Measurements from ENCODE around the gene FYB1. TPM values are rescaled to one million over a fixed set of nuclear protein-coding genes. Genes with fewer than 3 reads are reported as not detected.

The FYB1 gene
- total RNA-seq, 1 experiment from 2014 or later = 0.46 TPM

DNA sequence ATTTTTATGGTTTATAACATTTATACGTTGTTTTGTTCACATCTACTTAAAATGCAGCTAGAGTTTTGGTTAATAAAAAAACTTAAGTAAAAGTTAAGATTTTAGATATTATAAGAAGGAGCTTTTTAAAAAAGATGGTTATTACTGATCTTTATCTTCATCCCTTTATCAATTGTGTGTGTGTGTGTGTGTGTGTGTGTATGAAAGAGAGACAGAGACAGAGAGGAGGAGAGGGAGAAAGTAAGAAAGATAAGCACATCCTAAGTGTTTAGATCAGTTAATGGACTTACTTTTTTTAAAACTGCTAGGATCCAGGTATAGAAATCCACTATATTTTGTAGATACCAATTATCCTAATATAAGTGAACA, 99.3 kb downstream of the FYB1 start:
- peaks cover 2% of the 10 kb centered on the region; the same call in 1 of the 2 replicates for H3K27me3 ChIP-seq (ENCODE audit: control insufficient read depth, insufficient read depth, low read length)
- CTCF ChIA-PET = no interaction called here
- BruUV-seq (replicated peaks) = no TSS peak
- POLR2A ChIA-PET = interaction anchor here (0.6 to 0.7 kb wide), 2 partner anchors 28 to 38 kb away, joined by 4 read pairs; no protein-coding TSS in a partner anchor
- TF ChIP-seq POLR2AphosphoS5 (IDR thresholded peaks at IDR 0.05; ENCODE audit: low read depth, low read length) = no peak
- H3K4me1 ChIP-seq (ENCODE audit: control insufficient read depth, insufficient read depth, low read length) = no peaks in the 10 kb centered on the region
- intact Hi-C loops (cut with micrococcal nuclease; ENCODE audit: unreplicated experiment) = no loop called here
- H3K4me3 ChIP-seq (ENCODE audit: low read depth in 2 of 2, low read length in 2 of 2) = no peak overlapping the region
- no peak for ATAC-seq
- H3K27ac ChIP-seq (ENCODE audit: low read length) = no peak overlapping the region
- in situ Hi-C loops (cut with HindIII; ENCODE audit: low pct_unique_long_range_greater_than_20kb, low sequenced_read_pairs) = no loop called here
- no peaks in the 10 kb centered on the region; the same call in 1 of the 2 replicates for H3K36me3 ChIP-seq (ENCODE audit: control insufficient read depth, insufficient read depth, low read length)
- H3K9me3 ChIP-seq (ENCODE audit: control insufficient read depth, insufficient read depth, low read depth, low read length) = no peaks in the 10 kb centered on the region
- DNase-seq (ENCODE audit: low read depth, low spot score) = no peak

DNA sequence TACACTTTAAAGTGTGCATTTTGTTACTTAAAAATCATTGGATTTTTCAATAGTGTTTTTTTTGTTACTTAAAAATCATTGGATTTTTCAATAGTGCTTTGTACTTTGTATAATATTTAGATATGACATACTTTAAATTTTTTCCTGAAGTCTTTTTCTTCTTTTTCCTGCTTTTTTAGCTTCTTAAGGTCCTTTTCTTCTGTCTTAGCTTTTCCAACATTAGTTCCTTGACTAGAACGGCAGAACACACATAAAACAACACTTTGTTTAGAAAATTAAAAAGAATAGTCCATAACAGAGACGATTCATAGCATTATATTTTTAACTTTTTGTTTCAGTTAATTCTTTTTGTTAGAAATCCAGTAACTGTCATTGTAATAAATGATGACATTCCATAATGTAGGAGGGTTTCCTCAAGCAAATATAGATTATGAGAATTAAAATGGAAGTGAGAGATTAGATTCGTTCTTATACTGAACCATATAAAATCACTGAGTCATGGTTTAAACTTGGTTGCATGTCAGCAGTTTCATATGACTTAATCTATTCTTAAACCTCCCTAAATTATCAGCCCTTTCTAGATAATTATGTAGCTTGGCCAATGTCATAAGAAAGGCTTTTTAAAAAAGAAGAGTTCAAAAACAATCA, 99.8 kb downstream of the FYB1 start:
- Histone ChIP-seq H3K4me1 (ENCODE audit: control insufficient read depth, insufficient read depth, low read length) (no peaks in the 10 kb centered on the region), H3K36me3 (ENCODE audit: control insufficient read depth, insufficient read depth, low read length) (no peaks in the 10 kb centered on the region; the same call in 1 of the 2 replicates), H3K27me3 (ENCODE audit: control insufficient read depth, insufficient read depth, low read length) (peaks cover 2% of the 10 kb centered on the region; the same call in 1 of the 2 replicates), H3K4me3 (ENCODE audit: low read depth in 2 of 2, low read length in 2 of 2) (no peak overlapping the region), H3K9me3 (ENCODE audit: control insufficient read depth, insufficient read depth, low read depth, low read length) (no peaks in the 10 kb centered on the region), H3K27ac (ENCODE audit: low read length) (no peak overlapping the region)
- in situ Hi-C loops (cut with HindIII; ENCODE audit: low pct_unique_long_range_greater_than_20kb, low sequenced_read_pairs) (no loop called here), intact Hi-C loops (cut with micrococcal nuclease; ENCODE audit: unreplicated experiment) (no loop called here)
- TF ChIP-seq POLR2AphosphoS5 (IDR thresholded peaks at IDR 0.05; ENCODE audit: low read depth, low read length) (no peak), TCF7L2 (IDR thresholded peaks at IDR 0.05; ENCODE audit: low read depth, low read length) (no peak), SIN3A (IDR thresholded peaks at IDR 0.05; ENCODE audit: borderline replicate concordance, insufficient read depth, low read depth, low read length) (no peak)
- TF ChIP-seq, protein P1, sequence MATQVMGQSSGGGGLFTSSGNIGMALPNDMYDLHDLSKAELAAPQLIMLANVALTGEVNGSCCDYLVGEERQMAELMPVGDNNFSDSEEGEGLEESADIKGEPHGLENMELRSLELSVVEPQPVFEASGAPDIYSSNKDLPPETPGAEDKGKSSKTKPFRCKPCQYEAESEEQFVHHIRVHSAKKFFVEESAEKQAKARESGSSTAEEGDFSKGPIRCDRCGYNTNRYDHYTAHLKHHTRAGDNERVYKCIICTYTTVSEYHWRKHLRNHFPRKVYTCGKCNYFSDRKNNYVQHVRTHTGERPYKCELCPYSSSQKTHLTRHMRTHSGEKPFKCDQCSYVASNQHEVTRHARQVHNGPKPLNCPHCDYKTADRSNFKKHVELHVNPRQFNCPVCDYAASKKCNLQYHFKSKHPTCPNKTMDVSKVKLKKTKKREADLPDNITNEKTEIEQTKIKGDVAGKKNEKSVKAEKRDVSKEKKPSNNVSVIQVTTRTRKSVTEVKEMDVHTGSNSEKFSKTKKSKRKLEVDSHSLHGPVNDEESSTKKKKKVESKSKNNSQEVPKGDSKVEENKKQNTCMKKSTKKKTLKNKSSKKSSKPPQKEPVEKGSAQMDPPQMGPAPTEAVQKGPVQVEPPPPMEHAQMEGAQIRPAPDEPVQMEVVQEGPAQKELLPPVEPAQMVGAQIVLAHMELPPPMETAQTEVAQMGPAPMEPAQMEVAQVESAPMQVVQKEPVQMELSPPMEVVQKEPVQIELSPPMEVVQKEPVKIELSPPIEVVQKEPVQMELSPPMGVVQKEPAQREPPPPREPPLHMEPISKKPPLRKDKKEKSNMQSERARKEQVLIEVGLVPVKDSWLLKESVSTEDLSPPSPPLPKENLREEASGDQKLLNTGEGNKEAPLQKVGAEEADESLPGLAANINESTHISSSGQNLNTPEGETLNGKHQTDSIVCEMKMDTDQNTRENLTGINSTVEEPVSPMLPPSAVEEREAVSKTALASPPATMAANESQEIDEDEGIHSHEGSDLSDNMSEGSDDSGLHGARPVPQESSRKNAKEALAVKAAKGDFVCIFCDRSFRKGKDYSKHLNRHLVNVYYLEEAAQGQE (IDR thresholded peaks at IDR 0.05; ENCODE audit: insufficient read depth in 1 of 2, low read depth in 2 of 2, low read length in 1 of 2) = no peak
- TF ChIP-seq, protein P2, sequence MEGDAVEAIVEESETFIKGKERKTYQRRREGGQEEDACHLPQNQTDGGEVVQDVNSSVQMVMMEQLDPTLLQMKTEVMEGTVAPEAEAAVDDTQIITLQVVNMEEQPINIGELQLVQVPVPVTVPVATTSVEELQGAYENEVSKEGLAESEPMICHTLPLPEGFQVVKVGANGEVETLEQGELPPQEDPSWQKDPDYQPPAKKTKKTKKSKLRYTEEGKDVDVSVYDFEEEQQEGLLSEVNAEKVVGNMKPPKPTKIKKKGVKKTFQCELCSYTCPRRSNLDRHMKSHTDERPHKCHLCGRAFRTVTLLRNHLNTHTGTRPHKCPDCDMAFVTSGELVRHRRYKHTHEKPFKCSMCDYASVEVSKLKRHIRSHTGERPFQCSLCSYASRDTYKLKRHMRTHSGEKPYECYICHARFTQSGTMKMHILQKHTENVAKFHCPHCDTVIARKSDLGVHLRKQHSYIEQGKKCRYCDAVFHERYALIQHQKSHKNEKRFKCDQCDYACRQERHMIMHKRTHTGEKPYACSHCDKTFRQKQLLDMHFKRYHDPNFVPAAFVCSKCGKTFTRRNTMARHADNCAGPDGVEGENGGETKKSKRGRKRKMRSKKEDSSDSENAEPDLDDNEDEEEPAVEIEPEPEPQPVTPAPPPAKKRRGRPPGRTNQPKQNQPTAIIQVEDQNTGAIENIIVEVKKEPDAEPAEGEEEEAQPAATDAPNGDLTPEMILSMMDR (IDR thresholded peaks at IDR 0.05) = no peak
- ChIA-PET CTCF (no interaction called here), POLR2A (interaction anchor here (0.6 to 0.7 kb wide), 2 partner anchors 28 to 38 kb away, joined by 4 read pairs; no protein-coding TSS in a partner anchor)
- ATAC-seq (no peak), DNase-seq (ENCODE audit: low read depth, low spot score) (no peak)
- BruUV-seq (replicated peaks) = no TSS peak

DNA sequence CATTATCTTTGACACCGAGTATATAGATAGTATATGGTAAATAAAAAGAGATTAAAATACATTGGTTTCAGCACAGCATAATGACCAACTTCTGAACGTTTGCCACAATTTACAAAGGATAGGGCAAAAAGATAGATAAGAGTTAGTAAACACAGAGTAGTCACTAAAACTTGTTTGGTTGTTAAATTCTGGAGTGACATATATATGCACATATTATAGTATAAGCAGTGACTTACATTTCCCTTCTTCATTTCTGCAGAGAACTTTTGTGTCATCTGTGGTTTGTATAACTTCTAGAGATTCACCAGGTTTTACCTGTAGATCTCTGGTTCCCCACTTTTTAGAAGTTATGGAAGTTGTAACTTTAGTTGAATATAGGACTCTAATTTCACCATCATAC, 100.7 kb downstream of the FYB1 start:
- POLR2A ChIA-PET = no interaction called here
- DNase-seq (ENCODE audit: low read depth, low spot score) (no peak), ATAC-seq (no peak)
- TF ChIP-seq SIN3A (IDR thresholded peaks at IDR 0.05; ENCODE audit: borderline replicate concordance, insufficient read depth, low read depth, low read length) = no peak
- no peak for TF ChIP-seq TCF7L2 (IDR thresholded peaks at IDR 0.05; ENCODE audit: low read depth, low read length)
- TF ChIP-seq, protein P2 (IDR thresholded peaks at IDR 0.05) = no peak
- TF ChIP-seq POLR2AphosphoS5 (IDR thresholded peaks at IDR 0.05; ENCODE audit: low read depth, low read length) = no peak
- TF ChIP-seq, protein P1 (IDR thresholded peaks at IDR 0.05; ENCODE audit: insufficient read depth in 1 of 2, low read depth in 2 of 2, low read length in 1 of 2) = no peak
- H3K4me3 ChIP-seq (ENCODE audit: low read depth in 2 of 2, low read length in 2 of 2) = no peak overlapping the region
- H3K9me3 ChIP-seq (ENCODE audit: control insufficient read depth, insufficient read depth, low read depth, low read length) = no peaks in the 10 kb centered on the region
- CTCF ChIA-PET = no interaction called here
- BruUV-seq (replicated peaks) = no TSS peak
- peaks cover 2% of the 10 kb centered on the region; the same call in 1 of the 2 replicates for H3K27me3 ChIP-seq (ENCODE audit: control insufficient read depth, insufficient read depth, low read length)
- intact Hi-C loops (cut with micrococcal nuclease; ENCODE audit: unreplicated experiment) = no loop called here
- no peaks in the 10 kb centered on the region; the same call in 1 of the 2 replicates for H3K36me3 ChIP-seq (ENCODE audit: control insufficient read depth, insufficient read depth, low read length)
- no peaks in the 10 kb centered on the region for H3K4me1 ChIP-seq (ENCODE audit: control insufficient read depth, insufficient read depth, low read length)
- in situ Hi-C loops (cut with HindIII; ENCODE audit: low pct_unique_long_range_greater_than_20kb, low sequenced_read_pairs) = no loop called here
- no peak overlapping the region for H3K27ac ChIP-seq (ENCODE audit: low read length)

Data from Panc1 (cell line).